KBM-7 (cell line): ENCODE data around the gene SLC66A3.

Source experiments
- DNase-seq: peaks from one replicate; pipeline ENCODE4 v3.0.0-alpha.2; 2015
- in situ Hi-C: fragments of 300-500 bp; cut with MboI; formaldehyde crosslinking; loops from 2 replicates; pipeline ENCODE4 v1.14.3; 2020; ENCODE audit warnings: low sequenced_read_pairs, low pct_unique_long_range_greater_than_20kb, mixed read lengths

Gene SLC66A3

GRCh38 chr2:11133238-11133935, 21.9 kb upstream of the SLC66A3 start:
- no peak for DNase-seq

GRCh38 chr2:11133936-11134320, 21.3 kb upstream of the SLC66A3 start:
- in situ Hi-C loops, result loop anchor here (25.0 kb wide), 2 partner anchors 278 to 453 kb away; no protein-coding TSS in a partner anchor
- DNase-seq, result no peak

More at GRCh38 chr2:11133238-11133935, 21.9 kb upstream of the SLC66A3 start:
- in situ Hi-C loops, result loop anchor here (25.0 kb wide), 2 partner anchors 279 to 454 kb away; no protein-coding TSS in a partner anchor

GRCh38 chr2:11134349-11134748, 20.9 kb upstream of the SLC66A3 start:
- DNase-seq, result no peak
- in situ Hi-C loops, result loop anchor here (25.0 kb wide), 2 partner anchors 278 to 453 kb away; no protein-coding TSS in a partner anchor

GRCh38 chr2:11140492-11140891, 14.8 kb upstream of the SLC66A3 start:
- DNase-seq, result no peak
- in situ Hi-C loops, result loop anchor here (25.0 kb wide), 2 partner anchors 272 to 447 kb away; no protein-coding TSS in a partner anchor

GRCh38 chr2:11141319-11141718, 13.9 kb upstream of the SLC66A3 start:
- DNase-seq, result no peak
- in situ Hi-C loops, result loop anchor here (25.0 kb wide), 2 partner anchors 271 to 446 kb away; no protein-coding TSS in a partner anchor

- in situ Hi-C loops, result loop anchor here (25.0 kb wide), 2 partner anchors 270 to 445 kb away; no protein-coding TSS in a partner anchor
- no peak for DNase-seq
These were observed 12.9 kb upstream of the SLC66A3 start for GRCh38 chr2:11142330-11142729.

- in situ Hi-C loops, result loop anchor here (25.0 kb wide), 2 partner anchors 269 to 444 kb away; no protein-coding TSS in a partner anchor
These were observed 12.3 kb upstream of the SLC66A3 start for GRCh38 chr2:11142987-11143386.

GRCh38 chr2:11144077-11144737, 11.1 kb upstream of the SLC66A3 start:
- no peak for DNase-seq
- in situ Hi-C loops, result loop anchor here (25.0 kb wide), 2 partner anchors 268 to 443 kb away; no protein-coding TSS in a partner anchor

More at GRCh38 chr2:11142987-11143386, 12.3 kb upstream of the SLC66A3 start:
- DNase-seq, result no peak

- in situ Hi-C loops, result loop anchor here (25.0 kb wide), 2 partner anchors 268 to 443 kb away; no protein-coding TSS in a partner anchor
- no peak for DNase-seq
These were observed 10.6 kb upstream of the SLC66A3 start for GRCh38 chr2:11144738-11145079.

GRCh38 chr2:11145350-11145749, 9.9 kb upstream of the SLC66A3 start:
- DNase-seq, result peak; percentile 30
- in situ Hi-C loops, result loop anchor here (25.0 kb wide), 2 partner anchors 267 to 442 kb away; no protein-coding TSS in a partner anchor

- in situ Hi-C loops, result loop anchor here (25.0 kb wide), 2 partner anchors 266 to 441 kb away; no protein-coding TSS in a partner anchor
- DNase-seq, result no peak
These were observed 9.2 kb upstream of the SLC66A3 start for GRCh38 chr2:11146076-11146475.

GRCh38 chr2:11147263-11147662, 8.0 kb upstream of the SLC66A3 start:
- DNase-seq, result no peak
- in situ Hi-C loops, result loop anchor here (25.0 kb wide), 2 partner anchors 265 to 440 kb away; no protein-coding TSS in a partner anchor

- in situ Hi-C loops, result no loop called here
- DNase-seq, result no peak
These were observed 2.7 kb upstream of the SLC66A3 start for GRCh38 chr2:11152591-11152990.

GRCh38 chr2:11154016-11154922, 998 bp upstream of the SLC66A3 start:
- in situ Hi-C loops, result no loop called here
- DNase-seq, result no peak

GRCh38 chr2:11154923-11155380, 315 bp upstream of the SLC66A3 start:
- in situ Hi-C loops, result no loop called here
- peak; percentile 82 for DNase-seq

- DNase-seq, result no peak
- in situ Hi-C loops, result no loop called here
These were observed 1.3 kb downstream of the SLC66A3 start for GRCh38 chr2:11156396-11157075.

- in situ Hi-C loops, result no loop called here
- DNase-seq, result no peak
These were observed 2.0 kb downstream of the SLC66A3 start for GRCh38 chr2:11157296-11157695.

GRCh38 chr2:11157731-11158130, 2.5 kb downstream of the SLC66A3 start:
- DNase-seq, result no peak
- in situ Hi-C loops, result no loop called here
